ENCODE results near the gene NFRKB.

NFRKB gene

GRCh38 chr11:129895126-129896041, at the start of gene NFRKB:
NFRKB (minus strand) TSS chr11:129895578; CDS start chr11:129892849, 2,729 bp downstream.
- TF ChIP-seq CTCF (IDR thresholded peaks at IDR 0.05; ENCODE audit: low read length, missing control alignments), result no peak
- H3K4me3 ChIP-seq (replicated peaks; ENCODE audit: low read depth, low read length), result peak within 1 kb of the TSS; percentile 83
- DNase-seq (ENCODE audit: low read depth), result peak; percentile 62

- H3K4me3 ChIP-seq (replicated peaks; ENCODE audit: low read depth, low read length), result no peak overlapping the region
- TF ChIP-seq CTCF (IDR thresholded peaks at IDR 0.05; ENCODE audit: low read length, missing control alignments), result no peak
These were observed 49.3 kb upstream of the NFRKB start for GRCh38 chr11:129944696-129945095.

DNA sequence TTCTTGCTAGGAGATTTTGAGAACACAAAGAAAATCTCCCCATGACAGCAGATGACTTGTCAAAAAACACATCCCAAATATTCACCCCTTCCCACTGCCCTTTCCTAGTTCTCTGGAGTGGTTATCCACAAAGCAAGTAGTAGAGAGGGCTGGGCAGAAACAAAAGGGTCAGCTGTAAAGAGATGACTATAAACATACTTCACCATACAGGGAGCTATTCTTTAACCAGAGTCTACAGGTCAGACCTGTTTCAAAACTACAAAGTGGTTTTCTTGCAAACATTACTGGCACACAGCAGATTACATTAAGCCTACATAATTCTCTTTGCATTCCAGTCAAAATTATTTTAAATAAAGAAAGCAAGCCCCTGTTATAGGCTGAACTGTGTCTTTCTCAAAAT, 47.7 kb upstream of the NFRKB start:
- no peak for DNase-seq (ENCODE audit: low read depth)
- TF ChIP-seq CTCF (IDR thresholded peaks at IDR 0.05; ENCODE audit: low read length, missing control alignments), result no peak

More at GRCh38 chr11:129944696-129945095, 49.3 kb upstream of the NFRKB start:
- DNase-seq (ENCODE audit: low read depth), result no peak

GRCh38 chr11:129939510-129939909, 44.1 kb upstream of the NFRKB start:
- no peak for TF ChIP-seq CTCF (IDR thresholded peaks at IDR 0.05; ENCODE audit: low read length, missing control alignments)
- H3K4me3 ChIP-seq (replicated peaks; ENCODE audit: low read depth, low read length), result no peak overlapping the region
- DNase-seq (ENCODE audit: low read depth), result no peak

More for the DNA sequence above, 47.7 kb upstream of the NFRKB start:
- H3K4me3 ChIP-seq (replicated peaks; ENCODE audit: low read depth, low read length), result no peak overlapping the region

DNA sequence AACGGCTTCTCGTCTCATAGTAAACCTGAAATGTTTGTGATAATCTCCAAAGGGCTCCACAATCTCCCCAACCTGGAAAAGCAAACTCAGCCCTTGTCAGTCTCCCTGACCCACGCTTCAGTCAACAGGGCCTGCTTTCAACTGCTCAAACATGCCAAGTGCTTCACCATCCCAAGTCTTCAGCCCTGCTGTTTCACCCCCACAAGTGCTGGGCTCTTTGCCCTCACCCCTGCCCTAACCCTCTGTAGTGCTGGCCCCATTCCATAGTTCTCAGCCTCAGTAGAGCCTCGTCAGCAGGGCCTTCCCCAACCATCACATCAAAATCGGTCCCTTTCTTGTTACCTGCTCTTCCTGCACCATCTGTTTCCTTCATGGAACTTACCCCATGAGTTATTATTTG, 43.4 kb upstream of the NFRKB start:
- TF ChIP-seq CTCF (IDR thresholded peaks at IDR 0.05; ENCODE audit: low read length, missing control alignments), result no peak
- DNase-seq (ENCODE audit: low read depth), result no peak
- no peak overlapping the region for H3K4me3 ChIP-seq (replicated peaks; ENCODE audit: low read depth, low read length)

DNA sequence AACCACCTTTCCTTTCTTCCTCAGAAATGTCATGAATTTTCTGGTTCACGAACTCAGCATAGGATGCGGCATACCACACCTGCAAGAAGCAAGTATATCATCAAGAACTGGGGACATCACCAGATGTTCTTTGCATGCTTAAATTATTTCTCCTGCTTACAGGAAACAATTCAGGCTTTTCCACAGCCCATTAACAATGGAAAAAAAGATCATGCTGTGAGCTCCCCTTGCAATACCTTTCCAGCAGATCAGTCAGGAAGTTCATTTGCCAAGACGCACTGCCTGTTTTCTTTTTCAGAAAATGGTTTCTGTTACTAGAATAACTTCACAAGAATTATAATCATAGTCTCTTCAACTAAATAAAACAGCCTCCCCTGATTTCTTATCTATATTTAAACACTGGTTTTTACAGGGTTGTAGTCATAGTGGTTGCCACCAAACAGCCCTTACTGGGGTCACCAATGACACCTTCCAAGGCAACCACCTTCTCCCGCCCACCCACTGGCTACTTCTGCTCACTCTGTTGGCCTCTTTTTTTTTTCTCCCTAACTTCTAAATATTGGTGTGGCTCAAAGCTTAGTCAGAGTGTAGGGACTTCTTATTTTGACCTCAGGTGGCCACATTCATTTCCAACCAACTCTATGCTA, 42.3 kb upstream of the NFRKB start:
- H3K4me3 ChIP-seq (replicated peaks; ENCODE audit: low read depth, low read length), result no peak overlapping the region
- no peak for TF ChIP-seq CTCF (IDR thresholded peaks at IDR 0.05; ENCODE audit: low read length, missing control alignments)
- no peak for DNase-seq (ENCODE audit: low read depth)

Measured in fibroblast of pulmonary artery (primary cell).